Measurements from ENCODE around the gene SLC39A12. TPM values are rescaled to one million over a fixed set of nuclear protein-coding genes. Genes with fewer than 3 reads are reported as not detected.

Gene SLC39A12
- total RNA-seq, 1 experiment from 2014 or later, result not detected

- DNase-seq (ENCODE audit: low read depth), result peak; percentile 48
These were observed 10.1 kb downstream of the SLC39A12 start for GRCh38 chr10:17961551-17962422.

GRCh38 chr10:17963431-17963830 lies 11.7 kb downstream of the SLC39A12 start:
- no peak for DNase-seq (ENCODE audit: low read depth)

- DNase-seq (ENCODE audit: low read depth), result no peak
These were observed 14.0 kb downstream of the SLC39A12 start for GRCh38 chr10:17965649-17966235.

GRCh38 chr10:17974505-17974904 lies 22.8 kb downstream of the SLC39A12 start:
- DNase-seq (ENCODE audit: low read depth), result no peak

GRCh38 chr10:17980846-17981565 lies 29.3 kb downstream of the SLC39A12 start:
- no peak for DNase-seq (ENCODE audit: low read depth)

- peak; percentile 61 for DNase-seq (ENCODE audit: low read depth)
These were observed 30.2 kb downstream of the SLC39A12 start for GRCh38 chr10:17981766-17982380.

- no peak for DNase-seq (ENCODE audit: low read depth)
These were observed 32.3 kb downstream of the SLC39A12 start for GRCh38 chr10:17984056-17984455.

- no peak for DNase-seq (ENCODE audit: low read depth)
These were observed 32.8 kb downstream of the SLC39A12 start for GRCh38 chr10:17984563-17984962.

GRCh38 chr10:17989908-17990767 lies 38.4 kb downstream of the SLC39A12 start:
- peak; percentile 71 for DNase-seq (ENCODE audit: low read depth)

GRCh38 chr10:17992266-17992665 lies 40.5 kb downstream of the SLC39A12 start:
- no peak for DNase-seq (ENCODE audit: low read depth)

- DNase-seq (ENCODE audit: low read depth), result no peak
These were observed 41.6 kb downstream of the SLC39A12 start for GRCh38 chr10:17993361-17993760.

GRCh38 chr10:18000601-18001000 lies 48.9 kb downstream of the SLC39A12 start:
- no peak for DNase-seq (ENCODE audit: low read depth)

- DNase-seq (ENCODE audit: low read depth), result no peak
These were observed 53.7 kb downstream of the SLC39A12 start for GRCh38 chr10:18005445-18005780.

GRCh38 chr10:18005781-18006456 lies 54.2 kb downstream of the SLC39A12 start:
- DNase-seq (ENCODE audit: low read depth), result peak; percentile 19

- no peak for DNase-seq (ENCODE audit: low read depth)
These were observed 57.3 kb downstream of the SLC39A12 start for GRCh38 chr10:18008986-18009385.

- no peak for DNase-seq (ENCODE audit: low read depth)
These were observed 58.3 kb downstream of the SLC39A12 start for GRCh38 chr10:18010050-18010449.

GRCh38 chr10:18020523-18020922 lies 68.8 kb downstream of the SLC39A12 start:
- DNase-seq (ENCODE audit: low read depth), result no peak

GRCh38 chr10:18021725-18022480 lies 70.2 kb downstream of the SLC39A12 start:
- no peak for DNase-seq (ENCODE audit: low read depth)

GRCh38 chr10:18043148-18044006 lies 91.7 kb downstream of the SLC39A12 start:
- peak; percentile 43 for DNase-seq (ENCODE audit: low read depth)
